Astrocyte of the cerebellum (primary cell): ENCODE results near the gene ATXN7L3.

Experiments
- DNase-seq: peaks from one replicate; pipeline ENCODE4 v3.0.0-alpha.2; 2011; ENCODE audit warnings: low read depth
- H3K4me3 ChIP-seq: 2 replicates; pipeline ENCODE4 v1.5.1; 2011; ENCODE audit warnings: mild to moderate bottlenecking, low read depth, low read length, moderate library complexity
- CTCF ChIP-seq: IDR thresholded peaks from 2 replicates; pipeline ENCODE4 v1.5.1; 2012; ENCODE audit warnings: low read length, low read depth, moderate library complexity, mild to moderate bottlenecking; ENCODE audit errors: missing control alignments
- in situ Hi-C: cut with HindIII; loops from 2 replicates; pipeline ENCODE4 v1.10.0; 2017; ENCODE audit warnings: low sequenced_read_pairs

Gene ATXN7L3

DNA sequence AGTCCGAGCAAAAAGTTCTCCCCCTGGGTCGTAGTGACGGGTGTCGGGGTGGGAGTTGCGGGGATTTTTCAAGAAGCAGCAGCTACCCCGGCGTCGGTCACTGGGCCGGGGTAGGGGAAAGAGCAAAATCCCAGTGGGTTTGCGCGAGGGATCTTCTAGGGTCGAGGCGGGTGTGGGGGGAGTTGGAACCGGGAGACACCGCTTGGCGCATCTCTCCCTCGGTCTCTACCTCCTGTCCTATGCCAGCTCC is 22.1 kb upstream of the ATXN7L3 start:
- no peak for TF ChIP-seq CTCF
- H3K4me3 ChIP-seq, result peak overlapping the region; percentile 91
- no peak for DNase-seq
- in situ Hi-C loops, result no loop called here

DNA sequence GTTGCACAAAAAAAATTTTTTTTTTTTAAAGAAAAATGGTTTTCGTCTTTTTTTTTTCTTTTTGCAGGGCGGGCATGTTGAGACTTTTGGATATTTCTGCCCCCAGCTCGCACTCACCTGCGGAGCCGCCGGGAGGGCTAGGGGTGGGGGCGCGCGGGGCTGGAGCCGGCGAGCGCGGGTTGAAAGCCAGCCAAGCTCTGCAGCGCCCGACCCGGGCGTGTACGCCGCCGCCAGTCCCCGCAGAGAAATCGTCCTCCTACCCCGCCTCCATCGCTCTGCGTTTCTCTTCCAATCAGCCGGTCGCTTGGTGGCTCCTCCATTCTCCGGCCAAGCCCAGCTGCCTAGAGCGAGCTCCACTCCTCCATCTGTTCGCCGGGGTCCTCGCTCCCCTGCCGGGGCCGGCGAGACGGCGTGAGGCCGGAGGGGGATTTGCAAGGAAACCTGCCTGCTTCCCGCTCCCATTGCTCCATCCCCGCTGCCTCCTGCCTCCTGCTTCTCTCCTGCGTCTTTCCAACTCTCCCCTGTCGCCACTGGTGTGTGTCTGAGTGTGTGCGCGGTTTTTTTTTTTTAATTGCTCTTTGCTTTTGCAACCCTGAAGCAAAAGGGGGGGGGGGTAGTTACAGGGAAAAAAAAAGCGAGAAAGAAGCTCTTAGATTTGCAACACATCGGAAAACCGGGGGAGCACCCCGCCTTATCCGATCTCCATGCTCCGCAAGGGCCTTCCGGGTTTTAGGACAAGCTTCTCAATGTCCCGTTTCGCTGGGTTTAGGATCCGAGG is 21.6 kb upstream of the ATXN7L3 start:
- no peak for TF ChIP-seq CTCF
- peak; percentile 57 for DNase-seq
- peak overlapping the region; percentile 91 for H3K4me3 ChIP-seq
- in situ Hi-C loops, result no loop called here

DNA sequence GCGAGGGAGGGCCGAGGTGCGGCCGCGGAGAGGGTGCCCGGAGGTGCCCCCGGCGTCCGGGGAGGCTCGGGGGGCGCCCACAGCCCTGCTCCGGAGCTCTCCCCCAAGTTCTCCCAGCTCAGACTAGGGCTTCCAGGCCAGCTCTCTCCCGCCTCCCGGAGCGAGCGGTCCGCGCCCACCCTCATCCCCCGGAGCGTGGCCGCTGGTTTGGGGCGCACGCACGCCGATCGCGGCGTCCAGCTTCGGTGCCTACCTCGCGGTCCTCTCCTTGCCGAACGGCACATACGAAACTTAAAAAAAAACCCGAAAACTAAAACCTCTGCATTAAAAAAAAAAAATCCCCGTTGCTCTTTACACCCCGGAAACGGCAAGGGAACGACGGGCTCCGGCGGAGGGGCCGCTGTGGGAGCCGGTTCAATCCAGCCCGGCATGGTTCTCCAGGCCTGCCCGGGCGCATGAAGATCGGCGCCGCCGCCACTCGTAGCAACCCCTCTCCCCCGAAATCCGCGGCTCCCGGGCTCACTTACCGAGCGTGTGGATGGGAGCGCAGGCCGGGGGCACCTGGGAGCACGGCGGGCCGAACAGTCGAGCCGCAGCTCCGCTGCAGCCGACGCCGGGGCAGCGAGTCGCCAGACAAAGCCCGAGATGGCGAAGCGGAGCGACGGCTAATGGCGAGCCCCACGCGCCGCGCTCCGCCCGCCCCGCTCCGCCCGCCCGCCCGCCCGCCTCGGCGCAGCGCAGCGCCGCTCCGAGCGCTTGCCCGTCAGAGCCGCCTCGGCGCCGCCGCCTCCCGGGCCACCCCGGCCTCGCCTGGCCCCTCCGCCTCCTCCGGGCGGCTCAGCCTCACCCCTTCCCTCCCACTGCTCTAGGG is 20.8 kb upstream of the ATXN7L3 start:
- TF ChIP-seq CTCF, result no peak
- in situ Hi-C loops, result no loop called here
- peak overlapping the region; percentile 91 for H3K4me3 ChIP-seq
- no peak for DNase-seq

DNA sequence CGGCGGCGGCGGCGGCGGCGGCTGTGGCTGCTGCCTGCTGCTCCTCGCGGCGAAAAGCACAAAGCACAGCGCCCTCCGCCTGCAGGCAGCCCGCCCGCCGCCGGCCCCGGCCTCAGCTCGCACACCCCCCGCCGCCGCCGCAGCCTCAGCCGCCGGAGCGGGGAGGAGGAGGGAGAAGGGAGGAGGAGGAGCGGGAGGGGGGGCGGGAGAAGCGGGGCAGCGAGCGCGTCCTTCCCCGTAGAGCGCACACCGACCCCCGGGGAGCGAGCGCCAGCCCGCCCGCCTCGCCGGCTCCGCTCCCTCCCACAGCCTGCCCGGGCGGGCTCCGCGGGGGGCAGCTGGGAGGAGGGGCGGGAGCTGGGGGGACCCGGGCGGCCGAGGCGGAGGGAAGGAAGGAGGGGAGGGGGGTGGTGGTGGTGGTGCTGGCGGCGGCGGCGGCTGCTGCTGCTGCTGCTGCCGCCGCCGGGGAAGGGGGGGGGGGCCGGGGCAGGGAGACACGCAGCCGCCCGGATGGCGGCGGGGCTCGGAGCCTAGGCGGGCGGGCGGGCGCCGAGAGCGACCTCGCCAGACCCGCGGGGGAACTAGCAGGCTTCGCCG is 20.0 kb upstream of the ATXN7L3 start, which contains the start of gene UBTF:
Gene UBTF, minus strand, starts transcription at position 60 of the 597 bp plus-strand sequence. CDS start 1,446 bp downstream, outside the sequence.
- peak within 1 kb of the TSS; percentile 91 for H3K4me3 ChIP-seq
- TF ChIP-seq CTCF, result no peak
- in situ Hi-C loops, result no loop called here
- DNase-seq, result no peak

DNA sequence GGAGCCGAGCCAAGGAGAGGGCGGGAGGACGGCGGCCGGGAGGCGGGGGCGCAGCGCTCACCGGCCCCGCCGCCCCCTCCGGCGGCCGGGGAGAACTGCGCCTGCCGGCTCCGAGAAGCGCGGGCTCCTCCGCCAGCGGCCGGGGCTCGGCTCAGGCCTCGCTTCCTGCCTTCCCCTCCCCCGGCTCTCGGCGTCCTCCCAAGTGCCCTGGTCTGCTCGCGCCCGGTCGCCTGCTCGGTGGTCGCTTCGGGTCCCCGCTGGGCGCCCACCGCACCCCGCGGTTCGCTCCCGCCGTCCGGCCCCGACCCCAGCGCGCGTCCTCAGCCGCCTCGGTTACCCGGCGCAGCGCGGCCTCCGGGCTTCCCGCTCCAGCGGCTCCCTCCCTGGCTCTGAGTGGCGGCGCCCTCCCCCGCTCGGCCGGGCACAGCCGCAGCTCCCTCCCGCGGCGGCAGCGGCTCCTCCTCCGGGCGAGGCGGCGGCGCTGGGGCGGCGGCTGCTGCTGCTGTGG is 19.5 kb upstream of the ATXN7L3 start:
- peak overlapping the region; percentile 91 for H3K4me3 ChIP-seq
- TF ChIP-seq CTCF, result peak; percentile 30
- in situ Hi-C loops, result no loop called here
- peak; percentile 31 for DNase-seq

- peak overlapping the region; percentile 91 for H3K4me3 ChIP-seq
- DNase-seq, result peak; percentile 64
- TF ChIP-seq CTCF, result peak; percentile 62
- in situ Hi-C loops, result no loop called here
These were observed 18.8 kb upstream of the ATXN7L3 start for GRCh38 chr17:44218344-44219107.
